GM12878 (cell line): ENCODE results near the gene ZNF827. TPM values are rescaled to one million over a fixed set of nuclear protein-coding genes. Genes with fewer than 3 reads are reported as not detected.

Experiments used
- CBX5 ChIP-seq: sonication (generic); IDR thresholded peaks from 2 replicates; pipeline ENCODE4 v1.6.1; 2016; ENCODE audit warnings: low read depth, moderate library complexity, mild to moderate bottlenecking, inconsistent platforms
- E2F4 ChIP-seq: IDR thresholded peaks from 2 replicates; pipeline ENCODE4 v1.6.1; 2012; ENCODE audit warnings: low read depth, low read length, improper control_type of control experiment
- EP300 ChIP-seq, 2 experiments: fragments of 150-350 bp in 1 of 2; IDR thresholded peaks; 2 replicates each; pipeline ENCODE4 v1.6.1; 2011 to 2012; ENCODE audit warnings: low read depth in 2 of 2, low read length in 2 of 2, borderline replicate concordance in 1 of 2, improper control_type of control experiment in 1 of 2, inconsistent platforms in 1 of 2; ENCODE audit not compliant: control insufficient read depth in 1 of 2
- ETV6 ChIP-seq, 2 experiments: fragments of 450-650 bp in 1 of 2; IDR thresholded peaks in 1 of 2; conservative IDR thresholded peaks in 1 of 2; 2 replicates each; pipeline ENCODE4 v1.6.1; 2014; ENCODE audit warnings: antibody characterized with exemption in 1 of 2, borderline replicate concordance in 1 of 2, low read depth in 1 of 2, mild to moderate bottlenecking in 1 of 2, moderate library complexity in 1 of 2
- EZH2 ChIP-seq: IDR thresholded peaks from 2 replicates; pipeline ENCODE4 v1.6.1; 2012; ENCODE audit warnings: low read depth, mild to moderate bottlenecking, control low read depth, inconsistent platforms, low read length, borderline replicate concordance; ENCODE audit not compliant: control insufficient read depth
- HDAC6 ChIP-seq: fragments of 200-600 bp; sonication (generic); IDR thresholded peaks from one replicate; pipeline ENCODE4 v1.8.0; 2017; ENCODE audit warnings: antibody characterized with exemption; ENCODE audit not compliant: unreplicated experiment
- IKZF1 ChIP-seq: fragments of 450-650 bp; conservative IDR thresholded peaks from 2 replicates; pipeline ENCODE4 v1.6.1; 2017; ENCODE audit warnings: antibody characterized with exemption, mild to moderate bottlenecking
- JUND ChIP-seq: IDR thresholded peaks from 2 replicates; pipeline ENCODE4 v1.6.1; 2012; ENCODE audit warnings: low read depth, mild to moderate bottlenecking, low read length, improper control_type of control experiment, moderate library complexity
- PML ChIP-seq: IDR thresholded peaks from 2 replicates; pipeline ENCODE4 v1.6.1; 2012; ENCODE audit warnings: low read length, inconsistent platforms
- SIN3A ChIP-seq: IDR thresholded peaks from 2 replicates; pipeline ENCODE4 v1.6.1; 2012; ENCODE audit warnings: low read depth, low read length, improper control_type of control experiment
- SIX5 ChIP-seq: IDR thresholded peaks from 2 replicates; pipeline ENCODE4 v1.6.1; 2011; ENCODE audit warnings: mild to moderate bottlenecking, low read depth, low read length, moderate library complexity; ENCODE audit not compliant: severe bottlenecking
- SKIL ChIP-seq: fragments of 450-650 bp; IDR thresholded peaks from 2 replicates; pipeline ENCODE4 v1.6.1; 2017; ENCODE audit warnings: mild to moderate bottlenecking, low read depth, inconsistent platforms; ENCODE audit not compliant: poor library complexity, severe bottlenecking
- SMARCA5 ChIP-seq: fragments of 450-650 bp; IDR thresholded peaks from 2 replicates; pipeline ENCODE4 v1.6.1; 2017; ENCODE audit warnings: mild to moderate bottlenecking
- SREBF2 ChIP-seq: IDR thresholded peaks from 2 replicates; pipeline ENCODE4 v1.6.1; 2012; ENCODE audit warnings: mild to moderate bottlenecking, low read length
- TARDBP ChIP-seq: IDR thresholded peaks from 2 replicates; pipeline ENCODE4 v1.6.1; 2016; ENCODE audit warnings: borderline replicate concordance
- TCF7 ChIP-seq: IDR thresholded peaks from 2 replicates; pipeline ENCODE4 v1.6.1; 2014; ENCODE audit warnings: antibody characterized with exemption, borderline replicate concordance
- WRNIP1 ChIP-seq: IDR thresholded peaks from 2 replicates; pipeline ENCODE4 v1.6.1; 2011; ENCODE audit warnings: low read depth, low read length, improper control_type of control experiment, borderline replicate concordance
- ZNF384 ChIP-seq: IDR thresholded peaks from 2 replicates; pipeline ENCODE4 v1.6.1; 2012; ENCODE audit warnings: low read depth, mild to moderate bottlenecking, low read length, improper control_type of control experiment, borderline replicate concordance
- polyA plus RNA-seq, 11 experiments: library from polyadenylated mRNA; depleted of rRNA in 4 of 11; unstranded in 6 of 11; stranded (reverse) in 5 of 11; fragments of >200 nt; fragmentation: Nextera tagmentation in 4 of 11; fragmentation: Illumina TruSeq in 1 of 11; extraction: Ambion mirVana in 4 of 11; extraction: Trizol in 1 of 11; gene quantifications; 1 replicate in 1 of 11; 2 replicates in 10 of 11; pipeline versions ENCODE4 v1.2.1 to v1.2.3, GENCODE V29; 2011 to 2016; ENCODE audit warnings: inconsistent platforms in 2 of 11, missing spikeins in 2 of 11, low read depth in 1 of 11
- total RNA-seq, 4 experiments: library from RNA; depleted of rRNA in 3 of 4; stranded (reverse); fragments of >200 nt in 3 of 4; fragmentation: Illumina TruSeq in 1 of 4; extraction: Trizol in 1 of 4; gene quantifications; 2 replicates each; pipeline versions ENCODE4 v1.2.1 to v1.2.3, GENCODE V29; 2013 to 2021
- TF ChIP-seq, protein P1 (sequence below): IDR thresholded peaks from 2 replicates; pipeline ENCODE4 v1.6.1; 2012; ENCODE audit warnings: low read depth, low read length, improper control_type of control experiment
- TF ChIP-seq, protein P2 (sequence below): fragments of 450-650 bp; formaldehyde crosslinking; IDR thresholded peaks from 2 replicates; pipeline ENCODE4 v1.5.0; 2022; ENCODE audit warnings: mild to moderate bottlenecking, missing genetic modification characterization

The ZNF827 gene
- total and polyA plus RNA-seq, 10 of the 15 experiments (the other 5 are each of a cell fraction or from before 2014, with no cell fraction given), result 3.8 to 31.5 (median 13.6) TPM

- TF ChIP-seq, protein P1, sequence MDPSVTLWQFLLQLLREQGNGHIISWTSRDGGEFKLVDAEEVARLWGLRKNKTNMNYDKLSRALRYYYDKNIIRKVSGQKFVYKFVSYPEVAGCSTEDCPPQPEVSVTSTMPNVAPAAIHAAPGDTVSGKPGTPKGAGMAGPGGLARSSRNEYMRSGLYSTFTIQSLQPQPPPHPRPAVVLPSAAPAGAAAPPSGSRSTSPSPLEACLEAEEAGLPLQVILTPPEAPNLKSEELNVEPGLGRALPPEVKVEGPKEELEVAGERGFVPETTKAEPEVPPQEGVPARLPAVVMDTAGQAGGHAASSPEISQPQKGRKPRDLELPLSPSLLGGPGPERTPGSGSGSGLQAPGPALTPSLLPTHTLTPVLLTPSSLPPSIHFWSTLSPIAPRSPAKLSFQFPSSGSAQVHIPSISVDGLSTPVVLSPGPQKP, result no peak
- TF ChIP-seq E2F4 (no peak), SREBF2 (no peak), SIX5 (no peak), ZNF384 (peak; percentile 90), EZH2 (no peak), WRNIP1 (no peak), PML (peak; percentile 44; the same call in 1 of the 2 replicates), SMARCA5 (no peak), SIN3A (no peak), ETV6 (conservative IDR thresholded peaks at IDR 0.05 in 1 of 2, IDR thresholded peaks at IDR 0.05 in 1 of 2; ENCODE audit: borderline replicate concordance in 1 of 2, low read depth in 1 of 2) (peak in 1 of 2 experiments; percentile 69; a peak in 1 of 4 replicates), HDAC6 (no peak), TCF7 (peak; percentile 80; the same call in 1 of the 2 replicates), CBX5 (no peak), SKIL (peak; percentile 68), JUND (peak; percentile 91), EP300 (IDR thresholded peaks at IDR 0.05; ENCODE audit: borderline replicate concordance in 1 of 2, control insufficient read depth in 1 of 2, low read depth in 2 of 2, low read length in 2 of 2) (peak; percentile 87 to 91), IKZF1 (peak; percentile 99), TARDBP (no peak)
- TF ChIP-seq, protein P2, sequence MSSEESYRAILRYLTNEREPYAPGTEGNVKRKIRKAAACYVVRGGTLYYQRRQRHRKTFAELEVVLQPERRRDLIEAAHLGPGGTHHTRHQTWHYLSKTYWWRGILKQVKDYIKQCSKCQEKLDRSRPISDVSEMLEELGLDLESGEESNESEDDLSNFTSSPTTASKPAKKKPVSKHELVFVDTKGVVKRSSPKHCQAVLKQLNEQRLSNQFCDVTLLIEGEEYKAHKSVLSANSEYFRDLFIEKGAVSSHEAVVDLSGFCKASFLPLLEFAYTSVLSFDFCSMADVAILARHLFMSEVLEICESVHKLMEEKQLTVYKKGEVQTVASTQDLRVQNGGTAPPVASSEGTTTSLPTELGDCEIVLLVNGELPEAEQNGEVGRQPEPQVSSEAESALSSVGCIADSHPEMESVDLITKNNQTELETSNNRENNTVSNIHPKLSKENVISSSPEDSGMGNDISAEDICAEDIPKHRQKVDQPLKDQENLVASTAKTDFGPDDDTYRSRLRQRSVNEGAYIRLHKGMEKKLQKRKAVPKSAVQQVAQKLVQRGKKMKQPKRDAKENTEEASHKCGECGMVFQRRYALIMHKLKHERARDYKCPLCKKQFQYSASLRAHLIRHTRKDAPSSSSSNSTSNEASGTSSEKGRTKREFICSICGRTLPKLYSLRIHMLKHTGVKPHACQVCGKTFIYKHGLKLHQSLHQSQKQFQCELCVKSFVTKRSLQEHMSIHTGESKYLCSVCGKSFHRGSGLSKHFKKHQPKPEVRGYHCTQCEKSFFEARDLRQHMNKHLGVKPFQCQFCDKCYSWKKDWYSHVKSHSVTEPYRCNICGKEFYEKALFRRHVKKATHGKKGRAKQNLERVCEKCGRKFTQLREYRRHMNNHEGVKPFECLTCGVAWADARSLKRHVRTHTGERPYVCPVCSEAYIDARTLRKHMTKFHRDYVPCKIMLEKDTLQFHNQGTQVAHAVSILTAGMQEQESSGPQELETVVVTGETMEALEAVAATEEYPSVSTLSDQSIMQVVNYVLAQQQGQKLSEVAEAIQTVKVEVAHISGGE, result no peak
Observed at GRCh38 chr4:145808021-145808650, 130.5 kb downstream of the ZNF827 start (continued).
